CD4-positive, alpha-beta T cell treated with Interferon alpha-2 for 1 hour (primary cell): ENCODE measurements around the gene SLC9A9.
"Not testable (repeated sequence)": the region's sequence is repeated elsewhere in the genome, so short reads cannot be mapped to it uniquely, and the experiment has no call there.

Experiments used
- DNase-seq, 2 donors: peaks; one replicate each; pipeline ENCODE4 v3.0.0-alpha.2; 2020 to 2022

The SLC9A9 gene

GRCh38 chr3:143751643-143752178 lies 96.6 kb downstream of the SLC9A9 start:
- DNase-seq = peak; percentile 6 to 45

GRCh38 chr3:143750841-143751240 lies 97.4 kb downstream of the SLC9A9 start:
- no peak for DNase-seq

DNA sequence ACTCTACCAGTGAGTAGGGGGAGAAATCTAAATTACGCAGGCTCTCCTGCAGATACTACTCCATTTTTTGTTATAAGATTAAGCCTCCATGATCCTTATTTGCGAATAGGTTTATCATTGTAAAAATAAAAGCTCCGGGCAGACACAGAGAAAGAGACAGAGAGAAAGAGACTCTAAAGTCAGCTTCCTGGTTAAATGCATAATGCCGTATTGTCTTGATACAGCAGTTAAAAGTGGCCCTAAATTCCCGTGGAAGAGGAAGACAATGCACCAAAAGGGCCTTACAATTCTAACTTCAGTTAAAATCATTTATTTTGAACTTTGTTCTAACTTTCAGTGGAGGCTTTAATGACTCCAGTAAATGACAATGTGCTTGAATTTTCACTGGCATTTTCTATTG lies 98.3 kb downstream of the SLC9A9 start:
- no peak for DNase-seq

- DNase-seq = no peak
Observed at GRCh38 chr3:143737065-143737464, 111.2 kb downstream of the SLC9A9 start.

- no peak for DNase-seq
Observed at GRCh38 chr3:143736205-143736997, 111.9 kb downstream of the SLC9A9 start.

DNA sequence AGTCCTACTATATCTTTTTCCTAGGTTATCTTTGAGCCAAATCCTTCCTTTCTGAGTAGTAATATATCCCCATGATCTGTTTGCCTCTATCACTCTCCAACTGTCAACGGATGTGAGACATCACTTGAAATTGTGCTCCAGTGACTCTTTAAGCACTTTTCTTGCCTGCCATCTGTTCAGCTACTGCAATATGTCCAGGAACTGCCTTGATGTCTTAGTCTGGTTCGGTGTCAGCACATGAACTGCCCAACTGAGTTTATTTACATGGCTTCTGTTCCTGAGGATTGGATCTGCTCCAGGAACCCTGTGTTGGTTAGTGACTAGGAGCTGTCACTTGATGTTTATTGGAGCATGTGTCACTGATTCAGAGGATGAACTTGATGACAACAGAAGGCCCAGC lies 116.5 kb downstream of the SLC9A9 start:
- no peak for DNase-seq

GRCh38 chr3:143731320-143731719 lies 116.9 kb downstream of the SLC9A9 start:
- no peak for DNase-seq

- no peak for DNase-seq
Observed at GRCh38 chr3:143727391-143727790, 120.9 kb downstream of the SLC9A9 start.

DNA sequence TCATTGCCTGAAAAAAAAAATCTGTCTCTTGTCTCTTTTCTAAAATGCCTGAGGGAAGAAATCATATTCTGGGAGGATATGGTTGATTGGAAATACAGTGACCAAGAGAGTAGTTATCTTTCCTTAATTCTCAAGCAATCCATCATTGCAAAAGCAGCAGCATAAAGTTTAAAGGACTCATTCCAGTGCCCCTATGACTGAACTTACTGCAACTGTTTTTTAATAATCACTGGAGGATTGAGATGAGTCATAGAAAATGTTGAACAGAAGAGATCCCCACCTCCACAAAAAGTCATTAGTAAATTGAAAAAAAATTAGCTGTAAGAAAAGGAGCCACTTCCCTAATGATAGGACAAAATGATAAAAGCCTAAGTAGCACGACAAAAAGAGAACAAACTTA lies 121.5 kb downstream of the SLC9A9 start:
- no peak for DNase-seq

- no peak for DNase-seq
Observed at GRCh38 chr3:143720381-143720780, 127.9 kb downstream of the SLC9A9 start.

DNA sequence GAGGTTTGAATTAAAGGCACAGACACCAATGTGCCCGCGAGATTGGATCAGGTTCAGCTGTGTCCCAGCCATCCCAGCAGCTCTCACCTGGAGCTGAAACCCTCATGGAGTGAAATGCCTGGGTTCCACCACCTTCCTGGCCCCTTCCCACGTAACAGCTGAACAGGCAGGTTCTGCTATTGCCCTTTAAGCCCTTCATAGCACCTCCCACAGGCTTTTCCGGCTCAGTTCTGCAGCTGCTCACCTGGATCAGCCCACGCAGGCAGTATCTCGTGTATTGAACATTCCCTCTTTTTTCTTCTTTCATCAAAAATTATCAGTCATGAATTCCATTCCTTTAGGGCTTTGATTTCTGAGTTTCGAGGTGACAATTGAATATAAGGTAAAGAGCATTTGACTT lies 129.8 kb downstream of the SLC9A9 start:
- no peak for DNase-seq

- DNase-seq = no peak
Observed at GRCh38 chr3:143716731-143717130, 131.5 kb downstream of the SLC9A9 start.

GRCh38 chr3:143712522-143712921 lies 135.7 kb downstream of the SLC9A9 start:
- DNase-seq = no peak

- no peak for DNase-seq
Observed at GRCh38 chr3:143707848-143708247, 140.4 kb downstream of the SLC9A9 start.

- no peak for DNase-seq
Observed at GRCh38 chr3:143700431-143700975, 147.8 kb downstream of the SLC9A9 start.

GRCh38 chr3:143699424-143699823 lies 148.8 kb downstream of the SLC9A9 start:
- no peak for DNase-seq

GRCh38 chr3:143698682-143699303 lies 149.5 kb downstream of the SLC9A9 start:
- DNase-seq = no peak

GRCh38 chr3:143697975-143698374 lies 150.3 kb downstream of the SLC9A9 start:
- DNase-seq = no peak

DNA sequence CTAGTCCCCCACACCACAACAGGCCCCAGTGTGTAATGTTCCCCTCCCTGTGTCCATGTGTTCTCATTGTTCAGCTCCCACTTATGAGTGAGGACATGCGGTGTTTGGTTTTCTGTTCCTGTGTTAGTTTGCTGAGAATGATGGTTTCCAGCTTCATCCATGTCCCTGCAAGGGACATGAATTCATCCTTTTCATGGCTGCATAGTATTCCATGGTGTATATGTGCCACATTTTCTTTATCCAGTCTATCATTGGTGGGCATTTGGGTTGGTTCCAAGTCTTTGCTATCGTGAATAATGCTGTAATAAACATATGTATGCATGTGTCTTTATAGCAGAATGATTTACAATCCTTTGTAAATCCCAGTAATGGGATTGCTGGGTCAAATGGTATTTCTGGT lies 152.9 kb downstream of the SLC9A9 start:
- DNase-seq = not testable (repeated sequence)

- no peak for DNase-seq
Observed at GRCh38 chr3:143693506-143693905, 154.8 kb downstream of the SLC9A9 start.

DNA sequence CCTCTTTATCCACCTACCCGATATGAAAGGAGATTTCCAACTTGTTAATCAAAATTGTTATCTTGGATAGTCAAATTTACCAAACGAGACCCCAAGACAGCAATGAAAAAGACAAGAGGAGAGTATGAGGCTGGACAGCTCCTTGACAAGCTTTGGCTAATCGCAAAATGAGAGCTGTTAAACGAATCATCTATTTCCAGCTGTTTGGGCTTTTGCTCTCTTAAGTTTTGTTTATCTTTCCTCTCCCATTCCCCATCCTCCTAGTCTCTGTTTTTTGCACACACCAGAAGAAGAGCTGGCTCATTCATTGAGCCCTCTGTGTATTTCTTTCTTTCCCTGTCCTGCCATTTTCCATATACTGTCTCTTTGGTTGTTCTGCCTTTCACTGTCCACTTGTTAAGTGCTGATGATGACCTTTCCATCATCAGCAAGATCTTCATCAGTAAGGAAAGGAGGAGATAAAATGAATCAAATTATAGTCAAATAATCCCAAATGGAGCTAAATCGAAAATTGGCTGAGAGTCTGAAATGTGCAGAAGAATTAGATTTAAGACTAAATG lies 161.6 kb downstream of the SLC9A9 start:
- DNase-seq = no peak

DNA sequence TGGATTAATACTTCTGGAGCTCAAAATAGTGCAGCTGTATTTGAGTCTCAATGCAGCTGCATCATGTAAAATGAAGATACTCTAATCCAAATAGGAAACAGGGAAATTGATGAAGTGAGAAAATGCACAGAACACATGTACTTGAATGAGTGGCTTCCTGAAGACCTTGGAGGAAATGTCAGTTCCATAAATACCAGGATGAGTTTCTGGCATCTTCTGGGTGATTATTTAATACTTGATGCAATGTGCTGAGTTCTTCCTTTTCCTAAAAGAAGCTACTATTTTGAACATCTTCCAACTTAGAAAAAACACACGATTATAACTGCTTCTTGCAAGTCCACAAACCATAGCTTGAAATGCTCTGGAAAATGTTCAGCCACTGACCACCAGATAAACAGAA lies 162.8 kb downstream of the SLC9A9 start:
- DNase-seq = no peak

DNA sequence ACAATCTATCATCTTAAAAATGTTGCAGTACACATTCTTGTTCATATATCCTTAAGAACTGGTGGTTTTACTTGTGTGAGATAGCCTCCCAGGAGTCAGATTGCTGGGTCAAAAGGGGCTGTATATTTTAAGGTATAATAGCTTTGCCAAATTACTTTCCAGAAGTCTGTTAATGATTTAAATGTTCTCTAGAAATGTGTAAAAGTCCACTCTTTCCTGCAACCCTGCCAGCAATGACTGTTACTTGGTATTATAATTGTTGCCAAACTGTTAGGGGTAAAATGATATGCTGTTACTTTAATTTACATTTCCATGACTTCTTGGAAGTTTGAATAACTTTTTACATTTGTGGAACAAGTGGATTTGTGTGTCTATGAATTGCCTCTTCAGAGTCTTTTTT lies 170.8 kb downstream of the SLC9A9 start:
- no peak for DNase-seq

DNA sequence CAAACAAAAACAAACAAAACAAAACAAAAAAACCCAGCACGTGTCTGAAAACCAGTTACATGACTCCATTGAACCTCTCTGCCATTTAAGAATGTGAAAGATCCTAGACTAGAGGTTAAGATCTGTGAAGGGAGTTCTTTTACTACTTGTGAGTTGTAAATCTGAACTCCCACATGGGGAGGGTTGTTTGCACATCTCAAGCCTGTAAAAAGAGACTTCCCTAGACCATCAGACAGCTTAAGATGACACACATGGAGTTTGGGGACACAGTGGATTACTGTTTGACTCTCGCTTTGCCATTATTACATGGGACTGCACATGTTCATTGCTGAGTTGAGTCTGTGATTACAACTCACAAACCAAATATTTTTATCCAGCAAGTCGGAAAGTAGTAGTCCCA lies 171.5 kb downstream of the SLC9A9 start:
- no peak for DNase-seq
